Vagina (tissue), 2 donors: ENCODE measurements around the gene SCAANT1. TPM values are rescaled to one million over a fixed set of nuclear protein-coding genes. Genes with fewer than 3 reads are reported as not detected.

Source experiments
- DNase-seq, 2 donors: peaks; one replicate each; pipeline ENCODE4 v3.0.0-alpha.2; 2017; ENCODE audit errors: extremely low spot score in 2 of 2
- H3K27ac ChIP-seq: fragments of 200-600 bp; sonication (generic); one replicate; pipeline ENCODE4 v1.5.1; 2019
- H3K27me3 ChIP-seq: fragments of 200-600 bp; sonication (generic); one replicate; pipeline ENCODE4 v1.5.1; 2019
- H3K36me3 ChIP-seq, 2 donors: fragments of 200-600 bp; sonication (generic); one replicate each; pipeline ENCODE4 v1.5.1; 2017 to 2019
- H3K4me1 ChIP-seq: fragments of 200-600 bp; sonication (generic); one replicate; pipeline ENCODE4 v1.5.1; 2019
- H3K4me3 ChIP-seq, 2 donors: fragments of 200-600 bp; sonication (generic); 1 replicate in 1 of 2; 2 replicates in 1 of 2; pipeline ENCODE4 v1.5.1; 2016 to 2019
- H3K9me3 ChIP-seq: fragments of 200-600 bp; sonication (generic); one replicate; pipeline ENCODE4 v1.5.1; 2019
- POLR2A ChIP-seq, 2 donors: fragments of 450-650 bp; IDR thresholded peaks; one replicate each; pipeline ENCODE4 v1.6.1; 2017; ENCODE audit warnings: antibody characterized with exemption in 2 of 2, mild to moderate bottlenecking in 2 of 2, moderate library complexity in 2 of 2
- POLR2AphosphoS5 ChIP-seq, 2 donors: sonication (generic); formaldehyde crosslinking; IDR thresholded peaks; one replicate each; pipeline ENCODE4 v1.9.0; 2017; ENCODE audit warnings: antibody characterized with exemption in 2 of 2, mild to moderate bottlenecking in 2 of 2, low read depth in 1 of 2; ENCODE audit not compliant: insufficient read depth in 1 of 2
- intact Hi-C: fragments of 100-400 bp; cut with DNase I; formaldehyde crosslinking; loops from one replicate; pipeline ENCODE4 v1.15.1; 2023
- total RNA-seq: library from RNA; depleted of rRNA; stranded (reverse); fragments of >200 nt; gene quantifications from one replicate; pipeline ENCODE4 v1.2.3, GENCODE V29; 2016
- TF ChIP-seq, protein P1 (sequence below), 3 experiments: fragments of 450-650 bp in 2 of 3; fragments of 200-600 bp in 1 of 3; sonication (generic) in 1 of 3; IDR thresholded peaks; one replicate each; pipeline ENCODE4 v1.5.1; 2017 to 2019; ENCODE audit warnings: antibody characterized with exemption in 3 of 3, mild to moderate bottlenecking in 2 of 3, moderate library complexity in 2 of 3

Gene SCAANT1
- total RNA-seq, 1 donor from 2014 or later = not detected

DNA sequence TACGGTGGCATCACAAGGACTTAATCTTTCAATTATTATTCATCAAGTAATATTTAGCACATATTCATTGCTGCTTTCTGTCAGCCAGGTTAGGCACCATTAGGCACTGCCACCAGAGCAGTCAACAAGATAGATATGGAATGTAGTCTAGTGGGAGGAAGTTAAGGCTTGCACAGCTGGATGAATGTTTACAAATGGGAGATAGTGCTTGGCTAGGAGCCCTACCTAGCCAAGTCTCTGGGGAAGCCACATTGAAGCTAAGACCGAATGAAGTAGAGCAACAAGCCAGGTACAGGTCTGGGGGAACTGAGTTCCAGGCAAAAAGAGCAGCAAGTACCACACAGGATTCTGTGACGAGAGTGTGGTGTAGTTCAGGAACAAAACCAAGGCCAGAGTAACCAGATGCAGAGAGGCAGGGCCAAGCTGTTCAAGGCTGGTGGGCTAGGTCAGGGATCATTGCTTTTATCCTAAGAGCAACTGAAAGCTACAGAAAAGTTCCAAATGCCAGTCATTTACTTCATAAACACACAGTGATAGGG, 33.4 kb upstream of the SCAANT1 start:
- TF ChIP-seq POLR2A (IDR thresholded peaks at IDR 0.05) = no peak
- TF ChIP-seq, protein P1, sequence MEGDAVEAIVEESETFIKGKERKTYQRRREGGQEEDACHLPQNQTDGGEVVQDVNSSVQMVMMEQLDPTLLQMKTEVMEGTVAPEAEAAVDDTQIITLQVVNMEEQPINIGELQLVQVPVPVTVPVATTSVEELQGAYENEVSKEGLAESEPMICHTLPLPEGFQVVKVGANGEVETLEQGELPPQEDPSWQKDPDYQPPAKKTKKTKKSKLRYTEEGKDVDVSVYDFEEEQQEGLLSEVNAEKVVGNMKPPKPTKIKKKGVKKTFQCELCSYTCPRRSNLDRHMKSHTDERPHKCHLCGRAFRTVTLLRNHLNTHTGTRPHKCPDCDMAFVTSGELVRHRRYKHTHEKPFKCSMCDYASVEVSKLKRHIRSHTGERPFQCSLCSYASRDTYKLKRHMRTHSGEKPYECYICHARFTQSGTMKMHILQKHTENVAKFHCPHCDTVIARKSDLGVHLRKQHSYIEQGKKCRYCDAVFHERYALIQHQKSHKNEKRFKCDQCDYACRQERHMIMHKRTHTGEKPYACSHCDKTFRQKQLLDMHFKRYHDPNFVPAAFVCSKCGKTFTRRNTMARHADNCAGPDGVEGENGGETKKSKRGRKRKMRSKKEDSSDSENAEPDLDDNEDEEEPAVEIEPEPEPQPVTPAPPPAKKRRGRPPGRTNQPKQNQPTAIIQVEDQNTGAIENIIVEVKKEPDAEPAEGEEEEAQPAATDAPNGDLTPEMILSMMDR (IDR thresholded peaks at IDR 0.05) = no peak
- no peak for TF ChIP-seq POLR2AphosphoS5 (IDR thresholded peaks at IDR 0.05; ENCODE audit: insufficient read depth in 1 of 2, low read depth in 1 of 2)
- intact Hi-C loops = no loop called here
- H3K4me1 ChIP-seq = peaks cover 28% of the 10 kb centered on the region
- H3K4me3 ChIP-seq = no peak overlapping the region
- H3K27me3 ChIP-seq = no peaks in the 10 kb centered on the region
- no peaks in the 10 kb centered on the region for H3K9me3 ChIP-seq
- H3K27ac ChIP-seq = no peak overlapping the region
- no peaks in the 10 kb centered on the region for H3K36me3 ChIP-seq
- no peak for DNase-seq

DNA sequence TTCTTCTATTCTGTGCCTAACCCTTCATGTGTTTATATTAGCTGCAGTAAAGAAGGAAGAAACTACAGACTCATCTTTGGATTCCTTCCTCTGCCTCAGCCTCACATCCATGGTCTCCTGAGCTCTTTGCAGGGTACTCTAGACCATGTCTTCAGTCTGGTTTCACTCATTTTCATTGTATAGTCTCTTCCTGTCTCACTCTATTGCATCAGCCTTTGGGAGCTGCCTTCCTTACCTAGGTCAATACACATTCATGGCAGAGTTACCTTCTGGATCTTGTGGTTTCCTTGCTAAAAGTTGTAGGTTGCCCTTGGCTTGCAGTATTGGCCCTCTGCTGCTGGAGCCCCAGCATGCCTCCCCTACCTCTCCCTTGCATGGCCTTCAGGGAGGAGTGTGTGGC, 31.5 kb upstream of the SCAANT1 start:
- no peaks in the 10 kb centered on the region for H3K36me3 ChIP-seq
- no peak for DNase-seq
- no peaks in the 10 kb centered on the region for H3K27me3 ChIP-seq
- no peak overlapping the region for H3K4me3 ChIP-seq
- intact Hi-C loops = no loop called here
- no peaks in the 10 kb centered on the region for H3K9me3 ChIP-seq
- TF ChIP-seq POLR2A (IDR thresholded peaks at IDR 0.05) = no peak
- TF ChIP-seq, protein P1 (IDR thresholded peaks at IDR 0.05) = no peak
- no peak for TF ChIP-seq POLR2AphosphoS5 (IDR thresholded peaks at IDR 0.05; ENCODE audit: insufficient read depth in 1 of 2, low read depth in 1 of 2)
- peaks cover 22% of the 10 kb centered on the region for H3K4me1 ChIP-seq
- no peak overlapping the region for H3K27ac ChIP-seq

DNA sequence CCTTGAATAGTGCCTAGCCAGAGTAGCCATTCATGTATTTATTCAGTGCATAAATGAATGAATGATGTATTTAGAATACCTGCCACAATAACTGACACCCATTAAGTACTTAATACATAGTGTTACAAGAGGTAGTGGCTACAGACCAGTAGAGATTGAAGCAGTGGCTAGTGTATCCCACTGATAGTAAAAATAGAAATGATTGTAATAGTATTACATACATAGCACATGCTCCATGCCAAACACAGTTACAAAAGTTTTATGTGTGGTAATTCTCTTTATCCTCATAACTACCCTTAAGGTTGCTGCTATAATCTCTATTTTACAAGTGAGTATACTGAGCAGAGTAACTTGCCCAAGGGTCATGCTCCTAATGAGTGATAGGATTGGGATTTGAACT, 30.3 kb upstream of the SCAANT1 start:
- H3K4me1 ChIP-seq = peaks cover 33% of the 10 kb centered on the region
- DNase-seq = no peak

DNA sequence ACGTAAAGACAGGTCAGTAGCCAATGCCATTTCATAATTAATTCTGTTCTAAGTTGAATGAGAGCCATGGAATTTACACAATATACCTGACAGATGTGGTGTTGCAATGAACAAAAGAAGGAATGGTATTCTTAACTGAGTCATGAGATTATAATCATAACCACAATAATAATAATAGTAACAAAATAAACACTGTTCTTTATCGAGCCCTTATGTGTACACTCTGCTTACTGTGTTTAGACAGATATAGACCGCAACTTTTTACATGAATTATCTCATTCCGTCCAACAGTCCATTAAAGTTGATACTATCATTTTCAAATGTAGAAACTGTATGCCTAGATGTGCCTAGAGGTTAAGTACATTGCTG, 28.2 kb upstream of the SCAANT1 start:
- Histone ChIP-seq H3K4me1 (peaks cover 47% of the 10 kb centered on the region), H3K9me3 (no peaks in the 10 kb centered on the region), H3K27ac (no peak overlapping the region), H3K36me3 (no peaks in the 10 kb centered on the region), H3K27me3 (no peaks in the 10 kb centered on the region), H3K4me3 (no peak overlapping the region)
- intact Hi-C loops = no loop called here
- peak in 1 of 2 donors; percentile 37 for TF ChIP-seq POLR2AphosphoS5 (IDR thresholded peaks at IDR 0.05; ENCODE audit: insufficient read depth in 1 of 2, low read depth in 1 of 2)
- TF ChIP-seq, protein P1 (IDR thresholded peaks at IDR 0.05) = no peak
- no peak for DNase-seq

More for the DNA sequence above, 30.3 kb upstream of the SCAANT1 start:
- intact Hi-C loops = no loop called here
- H3K9me3 ChIP-seq = no peaks in the 10 kb centered on the region
- H3K27me3 ChIP-seq = no peaks in the 10 kb centered on the region
- no peaks in the 10 kb centered on the region for H3K36me3 ChIP-seq
- no peak overlapping the region for H3K27ac ChIP-seq
- H3K4me3 ChIP-seq = no peak overlapping the region
- TF ChIP-seq POLR2A (IDR thresholded peaks at IDR 0.05) (no peak), POLR2AphosphoS5 (IDR thresholded peaks at IDR 0.05; ENCODE audit: insufficient read depth in 1 of 2, low read depth in 1 of 2) (no peak)
- TF ChIP-seq, protein P1 (IDR thresholded peaks at IDR 0.05) = no peak

DNA sequence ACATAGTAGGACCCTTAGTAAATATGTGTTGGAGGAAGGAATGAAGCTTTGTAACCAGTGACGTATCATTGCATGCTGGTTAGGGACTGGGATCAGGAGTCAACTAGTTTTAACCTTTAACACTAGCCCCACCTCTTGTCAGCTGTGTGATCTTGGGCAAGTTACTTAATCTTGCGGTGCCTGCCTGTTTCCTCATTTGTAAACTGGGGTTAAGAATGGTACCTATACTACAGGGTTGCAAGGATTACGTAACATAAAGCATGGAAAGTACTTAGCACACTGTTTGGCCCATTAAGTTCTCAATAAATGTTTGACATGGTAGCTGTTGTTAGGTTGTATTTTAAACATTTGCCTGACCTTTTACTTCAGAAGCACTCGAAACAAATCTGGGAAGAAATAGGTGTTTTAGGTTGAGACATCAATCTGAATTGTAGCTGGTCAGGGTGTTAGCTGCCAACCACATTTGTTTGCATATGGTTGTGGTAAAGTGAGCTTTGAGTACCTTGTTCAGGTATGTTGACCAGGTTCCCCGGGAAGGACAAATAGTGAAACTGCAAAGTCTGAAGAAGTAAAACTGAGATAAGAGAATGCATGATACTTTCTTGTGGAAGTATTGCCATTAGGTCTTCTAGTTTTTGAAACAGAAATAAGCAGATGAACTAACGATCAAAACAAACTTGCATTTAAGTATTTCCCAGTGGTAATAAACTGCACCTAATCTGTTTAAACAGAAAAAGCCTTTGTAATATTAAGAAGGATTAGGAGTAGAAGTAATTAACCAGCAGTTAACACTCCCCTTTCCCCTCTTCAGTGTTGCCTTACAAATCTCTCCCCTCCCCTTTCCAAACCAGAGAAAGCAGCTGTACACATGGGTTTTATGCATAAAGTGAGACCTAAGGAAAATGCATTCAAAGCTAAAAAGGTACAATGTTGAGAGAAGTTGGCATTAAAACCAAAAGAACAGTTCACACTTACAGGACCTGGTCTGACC, 25.8 kb upstream of the SCAANT1 start:
- H3K27ac ChIP-seq = no peak overlapping the region
- intact Hi-C loops = no loop called here
- no peak for DNase-seq
- H3K4me3 ChIP-seq = no peak overlapping the region
- H3K4me1 ChIP-seq = peaks cover 52% of the 10 kb centered on the region
- no peaks in the 10 kb centered on the region for H3K36me3 ChIP-seq
- H3K27me3 ChIP-seq = no peaks in the 10 kb centered on the region
- TF ChIP-seq POLR2A (IDR thresholded peaks at IDR 0.05) = no peak
- TF ChIP-seq, protein P1 (IDR thresholded peaks at IDR 0.05) = no peak
- TF ChIP-seq POLR2AphosphoS5 (IDR thresholded peaks at IDR 0.05; ENCODE audit: insufficient read depth in 1 of 2, low read depth in 1 of 2) = no peak
- H3K9me3 ChIP-seq = no peaks in the 10 kb centered on the region
